Measurements from ENCODE around the gene LRP1B.

Gene LRP1B

DNA sequence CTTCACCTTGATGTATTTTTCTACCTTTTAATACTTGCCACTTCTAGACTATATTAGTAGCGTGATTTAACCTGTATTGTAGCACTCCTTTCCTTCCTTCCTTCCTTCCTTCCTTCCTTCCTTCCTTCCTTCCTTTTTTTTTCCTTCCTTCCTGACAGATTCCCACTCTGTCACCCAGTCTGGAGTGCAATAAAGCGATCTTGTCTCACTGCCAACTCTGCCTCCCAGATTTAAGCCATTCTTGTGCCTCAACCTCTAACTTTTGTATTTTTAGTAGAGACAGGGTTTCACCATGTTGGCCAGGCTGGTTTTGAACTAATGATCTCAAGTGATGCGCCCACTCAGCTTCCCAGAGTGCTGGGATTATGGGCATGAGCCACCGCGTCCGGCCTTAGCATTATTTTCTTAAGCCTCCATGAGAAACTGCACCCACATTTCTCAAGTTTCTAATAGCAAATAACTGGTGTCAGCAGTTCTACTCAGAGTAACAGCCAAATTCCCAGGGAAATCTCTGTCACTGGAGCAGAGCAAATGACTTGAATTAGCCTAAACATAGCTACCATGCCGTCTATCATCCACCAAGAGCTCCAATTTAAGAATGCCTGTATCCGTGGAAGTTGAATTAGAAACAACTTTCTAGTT lies 529.2 kb downstream of the LRP1B start:
- Mint-ChIP-seq H3K4me3 (no peak overlapping the region), H3K4me1 (no peaks in the 10 kb centered on the region), H3K9me3 (no peaks in the 10 kb centered on the region), H3K27me3 (ENCODE audit: low read depth) (no peaks in the 10 kb centered on the region), H3K36me3 (ENCODE audit: low read depth) (no peaks in the 10 kb centered on the region), H3K27ac (peak overlapping the region in 1 of 3 experiments; percentile 80)
- TF ChIP-seq CTCF (IDR thresholded peaks at IDR 0.05; ENCODE audit: unreplicated experiment in 3 of 3), result no peak

- no peak for TF ChIP-seq CTCF (IDR thresholded peaks at IDR 0.05; ENCODE audit: unreplicated experiment in 3 of 3)
- Mint-ChIP-seq H3K9me3 (no peaks in the 10 kb centered on the region), H3K4me3 (no peak overlapping the region), H3K36me3 (ENCODE audit: low read depth) (no peaks in the 10 kb centered on the region), H3K27ac (no peak overlapping the region), H3K4me1 (no peaks in the 10 kb centered on the region), H3K27me3 (ENCODE audit: low read depth) (no peaks in the 10 kb centered on the region)
Measured at GRCh38 chr2:141599721-141600120, 531.1 kb downstream of the LRP1B start.

GRCh38 chr2:141598982-141599381 lies 531.8 kb downstream of the LRP1B start:
- H3K4me1 Mint-ChIP-seq, result no peaks in the 10 kb centered on the region
- H3K27ac Mint-ChIP-seq, result no peak overlapping the region
- H3K27me3 Mint-ChIP-seq (ENCODE audit: low read depth), result no peaks in the 10 kb centered on the region
- no peak for TF ChIP-seq CTCF (IDR thresholded peaks at IDR 0.05; ENCODE audit: unreplicated experiment in 3 of 3)
- H3K9me3 Mint-ChIP-seq, result peaks cover 2% of the 10 kb centered on the region
- no peaks in the 10 kb centered on the region for H3K36me3 Mint-ChIP-seq (ENCODE audit: low read depth)
- no peak overlapping the region for H3K4me3 Mint-ChIP-seq

DNA sequence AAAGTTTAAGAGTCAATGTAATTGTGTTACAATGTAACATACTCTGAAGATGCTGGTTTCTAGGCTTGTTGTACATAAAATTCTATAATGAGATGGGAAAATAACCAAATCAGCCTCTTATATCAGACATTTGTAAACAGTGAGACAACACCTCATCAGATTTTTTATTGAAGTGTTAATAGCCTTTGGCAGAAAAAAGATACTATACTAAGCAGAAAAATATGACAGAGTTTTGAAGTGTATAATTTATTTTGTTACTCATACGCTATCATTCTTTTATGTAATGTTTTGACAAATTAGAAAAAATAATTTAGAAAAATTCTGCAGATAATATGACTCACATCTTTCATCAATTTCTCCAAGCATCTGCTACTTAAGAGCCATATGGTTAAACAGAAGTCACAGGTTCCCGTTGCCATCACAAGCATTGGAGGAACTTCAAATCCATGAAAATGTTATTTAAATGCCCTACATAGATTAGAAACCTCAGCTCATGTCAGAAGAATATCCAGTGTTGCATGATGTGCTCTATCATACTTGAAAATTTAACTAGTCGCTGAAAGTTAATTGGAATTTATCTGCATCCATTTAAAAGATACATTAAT lies 535.4 kb downstream of the LRP1B start:
- Mint-ChIP-seq H3K4me1 (no peaks in the 10 kb centered on the region), H3K36me3 (ENCODE audit: low read depth) (no peaks in the 10 kb centered on the region), H3K27me3 (ENCODE audit: low read depth) (no peaks in the 10 kb centered on the region), H3K9me3 (peaks cover 6% of the 10 kb centered on the region), H3K27ac (no peak overlapping the region), H3K4me3 (no peak overlapping the region)
- TF ChIP-seq CTCF (IDR thresholded peaks at IDR 0.05; ENCODE audit: unreplicated experiment in 3 of 3), result no peak

DNA sequence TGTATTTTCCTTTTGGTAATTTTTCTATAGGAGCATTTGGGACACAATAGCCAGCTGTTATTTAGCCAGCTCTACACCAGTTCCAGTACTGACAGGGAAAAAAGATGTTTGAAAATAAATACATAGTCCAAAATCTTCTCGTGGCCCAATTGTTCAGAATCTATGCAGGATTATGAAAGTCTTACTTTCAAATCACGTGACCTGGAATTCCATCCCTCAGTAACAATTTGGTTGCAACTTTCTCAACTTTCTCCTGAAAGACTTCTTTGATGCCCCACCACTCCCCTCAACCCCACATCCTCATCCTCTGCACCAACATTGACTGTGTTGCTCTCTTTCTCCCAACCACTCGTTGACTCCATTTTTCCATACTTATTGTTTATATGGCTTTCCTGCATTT lies 539.0 kb downstream of the LRP1B start:
- no peak overlapping the region for H3K27ac Mint-ChIP-seq
- H3K27me3 Mint-ChIP-seq (ENCODE audit: low read depth), result no peaks in the 10 kb centered on the region
- peaks cover 6% of the 10 kb centered on the region for H3K9me3 Mint-ChIP-seq
- H3K4me3 Mint-ChIP-seq, result no peak overlapping the region
- TF ChIP-seq CTCF (IDR thresholded peaks at IDR 0.05; ENCODE audit: unreplicated experiment in 3 of 3), result no peak
- H3K36me3 Mint-ChIP-seq (ENCODE audit: low read depth), result no peaks in the 10 kb centered on the region
- H3K4me1 Mint-ChIP-seq, result no peaks in the 10 kb centered on the region

GRCh38 chr2:141590620-141591019 lies 540.2 kb downstream of the LRP1B start:
- Mint-ChIP-seq H3K4me3 (no peak overlapping the region), H3K27me3 (ENCODE audit: low read depth) (no peaks in the 10 kb centered on the region), H3K4me1 (no peaks in the 10 kb centered on the region), H3K36me3 (ENCODE audit: low read depth) (no peaks in the 10 kb centered on the region), H3K9me3 (peaks cover 6% of the 10 kb centered on the region), H3K27ac (no peak overlapping the region)
- TF ChIP-seq CTCF (IDR thresholded peaks at IDR 0.05; ENCODE audit: unreplicated experiment in 3 of 3), result no peak

Data from nephron (organoid).